ENCODE measurements around the gene TSNAX. TPM values are rescaled to one million over a fixed set of nuclear protein-coding genes. Genes with fewer than 3 reads are reported as not detected.

The TSNAX gene
- total RNA-seq, 1 experiment from 2014 or later: 38.0 TPM

- CTCF ChIA-PET: no interaction called here
- TF ChIP-seq CREB1 (CRISPR knock-in tag; IDR thresholded peaks at IDR 0.05) (no peak), TP53 (CRISPR knock-in tag; IDR thresholded peaks at IDR 0.05) (no peak), ZMAT4 (CRISPR knock-in tag; IDR thresholded peaks at IDR 0.05) (no peak), FOXK1 (CRISPR knock-in tag; IDR thresholded peaks at IDR 0.05) (no peak), IRF2 (CRISPR knock-in tag; IDR thresholded peaks at IDR 0.05; ENCODE audit: borderline replicate concordance, low read depth) (no peak), ZSCAN18 (CRISPR knock-in tag; IDR thresholded peaks at IDR 0.05) (no peak), STAT6 (CRISPR knock-in tag; conservative IDR thresholded peaks at IDR 0.05; ENCODE audit: low read depth) (no peak)
- Mint-ChIP-seq H3K9me3 (no peaks in the 10 kb centered on the region), H3K27ac (no peak overlapping the region), H3K4me1 (peaks cover 42% of the 10 kb centered on the region), H3K4me3 (no peak overlapping the region), H3K27me3 (ENCODE audit: low read depth) (peaks cover 3% of the 10 kb centered on the region; the same call in 1 of the 2 replicates), H3K36me3 (no peaks in the 10 kb centered on the region)
- ATAC-seq (no peak), DNase-seq (ENCODE audit: low spot score) (no peak)
- POLR2A ChIA-PET: no interaction called here
These were observed 5.4 kb upstream of the TSNAX start for GRCh38 chr1:231522931-231523642.

- ATAC-seq (no peak), DNase-seq (ENCODE audit: low spot score) (no peak)
- Mint-ChIP-seq H3K4me1 (peaks cover 35% of the 10 kb centered on the region), H3K27me3 (ENCODE audit: low read depth) (no peaks in the 10 kb centered on the region), H3K9me3 (no peaks in the 10 kb centered on the region), H3K27ac (no peak overlapping the region), H3K4me3 (no peak overlapping the region), H3K36me3 (0 out of 2 replicates have a peak, but pooled peaks cover 1% of the 10 kb centered on the region)
- POLR2A ChIA-PET: no interaction called here
- CTCF ChIA-PET: no interaction called here
- TF ChIP-seq ESRRA (CRISPR knock-in tag; IDR thresholded peaks at IDR 0.05; ENCODE audit: borderline replicate concordance): no peak
- no peak for TF ChIP-seq ZNF416 (CRISPR knock-in tag; IDR thresholded peaks at IDR 0.05)
- no peak for TF ChIP-seq JUN (CRISPR knock-in tag; IDR thresholded peaks at IDR 0.05)
- TF ChIP-seq USF2 (CRISPR knock-in tag; IDR thresholded peaks at IDR 0.05): no peak
- no peak for TF ChIP-seq STAT6 (CRISPR knock-in tag; conservative IDR thresholded peaks at IDR 0.05; ENCODE audit: low read depth)
- no peak for TF ChIP-seq CDX4 (CRISPR knock-in tag; IDR thresholded peaks at IDR 0.05; ENCODE audit: borderline replicate concordance)
- TF ChIP-seq ZNF396 (CRISPR knock-in tag; IDR thresholded peaks at IDR 0.05; ENCODE audit: borderline replicate concordance): no peak
- no peak for TF ChIP-seq USF1 (CRISPR knock-in tag; IDR thresholded peaks at IDR 0.05)
- TF ChIP-seq ERG (CRISPR knock-in tag; IDR thresholded peaks at IDR 0.05): no peak
- no peak for TF ChIP-seq ZNF425 (CRISPR knock-in tag; conservative IDR thresholded peaks at IDR 0.05)
- TF ChIP-seq SMAD3 (CRISPR knock-in tag; IDR thresholded peaks at IDR 0.05; ENCODE audit: borderline replicate concordance): no peak
- TF ChIP-seq E2F1 (CRISPR knock-in tag; IDR thresholded peaks at IDR 0.05): no peak
These were observed 4.7 kb upstream of the TSNAX start for GRCh38 chr1:231523816-231524215.

Data from WTC11 (cell line).